GM21515 (cell line): Measurements from ENCODE around the gene HNRNPF.
"Not testable (repeated sequence)": the region's sequence is repeated elsewhere in the genome, so short reads cannot be mapped to it uniquely, and the experiment has no call there.

Experiments
- ATAC-seq: cut with Tn5 transposase; IDR thresholded peaks from one replicate; pipeline ENCODE4 v1.9.1; 2021; ENCODE audit not compliant: unreplicated experiment

HNRNPF gene

DNA sequence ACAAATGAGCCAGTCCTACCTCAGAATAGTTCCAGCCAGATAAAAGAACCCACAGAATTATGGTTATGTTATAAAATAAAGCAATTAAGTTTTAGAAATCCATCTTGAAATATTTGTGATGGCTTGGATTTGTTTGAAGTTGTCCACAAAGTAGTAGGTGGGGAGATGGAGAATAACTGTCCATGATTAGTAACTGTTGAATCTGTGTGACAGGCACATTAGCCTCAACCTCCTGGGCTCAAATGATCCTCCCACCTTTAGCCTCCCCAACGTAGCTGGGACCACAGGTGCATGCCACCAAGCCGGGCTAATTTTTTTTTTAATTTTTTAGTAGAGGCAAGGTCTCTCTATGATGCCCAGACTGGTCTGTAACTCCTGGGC lies 10.1 kb downstream of the HNRNPF start:
- no peak for ATAC-seq

GRCh38 chr10:43396928-43397624 lies 11.9 kb downstream of the HNRNPF start:
- peak; percentile 79 for ATAC-seq

GRCh38 chr10:43396061-43396927 lies 12.7 kb downstream of the HNRNPF start:
- ATAC-seq = peak; percentile 50

DNA sequence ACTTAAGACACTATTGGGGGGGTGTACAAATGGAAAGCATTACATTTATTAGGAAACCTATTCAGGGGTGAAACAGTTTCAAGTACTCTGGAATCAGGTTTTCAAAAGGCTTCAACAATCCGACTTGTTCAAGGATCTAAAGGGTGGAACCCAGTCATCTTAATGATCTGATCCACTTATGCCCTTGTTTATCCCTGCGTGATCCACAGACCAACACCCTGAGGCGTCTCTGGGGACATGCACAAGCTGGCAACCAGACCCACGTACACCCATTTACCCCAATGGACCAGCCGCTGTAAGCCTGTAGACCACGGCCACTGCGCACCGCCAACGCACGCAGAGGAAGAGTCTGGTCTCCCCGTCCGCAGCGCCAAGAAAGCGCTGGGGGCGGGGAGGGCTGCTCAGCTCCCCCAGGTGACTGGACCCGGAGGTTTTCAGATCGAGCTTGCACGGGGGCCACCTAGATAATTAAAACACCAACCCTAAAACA lies 13.4 kb downstream of the HNRNPF start:
- ATAC-seq = no peak

- no peak for ATAC-seq
Measured at GRCh38 chr10:43394868-43395267, 14.1 kb downstream of the HNRNPF start.

GRCh38 chr10:43393606-43394360 lies 15.2 kb downstream of the HNRNPF start:
- no peak for ATAC-seq

- not testable (repeated sequence) for ATAC-seq
Measured at GRCh38 chr10:43393186-43393585, 15.8 kb downstream of the HNRNPF start.

DNA sequence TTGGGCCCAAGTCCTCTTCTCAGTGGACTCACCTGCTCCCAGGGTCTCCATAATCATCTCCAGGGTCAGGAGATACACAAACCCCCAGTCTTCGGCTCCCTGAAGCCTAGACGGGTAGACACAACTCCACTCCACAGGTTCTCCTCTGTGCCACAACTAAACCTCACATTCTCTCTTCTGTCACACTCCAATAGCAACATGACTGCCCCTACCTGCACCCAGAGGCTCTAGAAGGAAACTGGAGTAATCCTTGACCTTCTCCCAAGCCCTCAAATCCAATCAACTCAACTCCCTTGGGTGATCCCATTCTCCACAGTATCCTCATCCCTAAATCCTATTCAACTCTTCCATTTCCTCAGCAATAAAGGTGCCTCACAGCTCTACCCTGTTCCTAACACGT lies 16.2 kb downstream of the HNRNPF start:
- no peak for ATAC-seq

DNA sequence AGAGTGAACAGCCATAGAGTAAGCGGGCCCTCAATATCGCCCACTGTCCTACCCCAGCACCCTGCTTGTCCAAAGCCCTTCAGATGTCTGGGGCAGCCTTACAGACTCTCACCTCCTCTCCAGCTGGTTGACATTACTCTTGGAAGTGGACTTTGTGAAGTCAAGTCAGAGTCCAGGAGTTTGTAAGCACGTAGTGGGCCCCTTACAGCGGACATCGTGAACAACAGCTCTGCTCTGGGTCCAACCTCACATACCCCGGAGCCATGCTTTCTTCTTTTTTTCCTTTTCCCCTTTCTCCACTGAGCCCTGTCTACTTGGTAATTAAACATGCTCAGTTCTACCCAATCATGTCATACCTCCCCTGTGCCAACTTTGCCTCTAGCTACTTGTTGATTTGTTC lies 17.5 kb downstream of the HNRNPF start:
- ATAC-seq = no peak

- ATAC-seq = no peak
Measured at GRCh38 chr10:43390759-43391158, 18.2 kb downstream of the HNRNPF start.

DNA sequence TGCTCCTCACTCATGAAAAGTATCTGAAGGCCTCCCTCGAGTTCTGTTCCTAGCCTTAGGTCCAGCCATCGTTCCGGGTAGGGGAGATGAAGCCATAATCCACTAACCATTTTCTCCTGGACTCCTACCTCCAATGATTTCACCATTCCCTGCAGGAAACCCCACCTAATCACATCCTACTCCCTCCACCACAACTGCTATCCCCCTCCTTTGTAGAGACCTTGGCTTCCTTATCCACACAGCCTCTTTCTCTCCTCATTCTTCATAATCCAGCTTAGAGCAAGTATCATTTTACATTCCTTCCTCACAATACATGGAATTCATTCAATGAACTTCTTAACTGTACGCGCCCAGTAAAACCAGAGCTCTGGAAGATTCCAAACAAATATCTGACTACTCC lies 18.7 kb downstream of the HNRNPF start:
- no peak for ATAC-seq

- ATAC-seq = no peak
Measured at GRCh38 chr10:43389867-43390266, 19.1 kb downstream of the HNRNPF start.

GRCh38 chr10:43387678-43388032 lies 21.3 kb downstream of the HNRNPF start:
- ATAC-seq = no peak

GRCh38 chr10:43386981-43387677 lies 21.9 kb downstream of the HNRNPF start:
- no peak for ATAC-seq

DNA sequence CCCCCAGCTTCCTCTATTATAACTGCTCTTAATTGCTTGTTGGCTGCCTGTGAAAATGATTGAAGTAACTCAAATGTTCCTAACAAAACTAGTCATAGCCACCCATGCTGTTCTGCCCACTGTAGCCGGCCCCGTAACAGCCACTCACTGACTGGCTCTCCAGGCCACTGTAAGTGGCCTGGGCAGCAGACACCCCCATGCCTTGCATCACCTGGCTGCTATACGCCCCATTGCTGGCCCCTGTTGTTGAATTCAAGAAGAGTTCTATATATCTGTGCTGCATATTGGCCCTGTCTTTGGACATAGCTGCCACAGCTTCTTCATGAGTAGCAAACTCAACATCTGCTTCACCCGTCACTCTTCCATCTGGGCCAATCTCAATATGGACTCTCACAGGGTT lies 22.4 kb downstream of the HNRNPF start:
- no peak for ATAC-seq

GRCh38 chr10:43385412-43386004 lies 23.5 kb downstream of the HNRNPF start:
- ATAC-seq = no peak

DNA sequence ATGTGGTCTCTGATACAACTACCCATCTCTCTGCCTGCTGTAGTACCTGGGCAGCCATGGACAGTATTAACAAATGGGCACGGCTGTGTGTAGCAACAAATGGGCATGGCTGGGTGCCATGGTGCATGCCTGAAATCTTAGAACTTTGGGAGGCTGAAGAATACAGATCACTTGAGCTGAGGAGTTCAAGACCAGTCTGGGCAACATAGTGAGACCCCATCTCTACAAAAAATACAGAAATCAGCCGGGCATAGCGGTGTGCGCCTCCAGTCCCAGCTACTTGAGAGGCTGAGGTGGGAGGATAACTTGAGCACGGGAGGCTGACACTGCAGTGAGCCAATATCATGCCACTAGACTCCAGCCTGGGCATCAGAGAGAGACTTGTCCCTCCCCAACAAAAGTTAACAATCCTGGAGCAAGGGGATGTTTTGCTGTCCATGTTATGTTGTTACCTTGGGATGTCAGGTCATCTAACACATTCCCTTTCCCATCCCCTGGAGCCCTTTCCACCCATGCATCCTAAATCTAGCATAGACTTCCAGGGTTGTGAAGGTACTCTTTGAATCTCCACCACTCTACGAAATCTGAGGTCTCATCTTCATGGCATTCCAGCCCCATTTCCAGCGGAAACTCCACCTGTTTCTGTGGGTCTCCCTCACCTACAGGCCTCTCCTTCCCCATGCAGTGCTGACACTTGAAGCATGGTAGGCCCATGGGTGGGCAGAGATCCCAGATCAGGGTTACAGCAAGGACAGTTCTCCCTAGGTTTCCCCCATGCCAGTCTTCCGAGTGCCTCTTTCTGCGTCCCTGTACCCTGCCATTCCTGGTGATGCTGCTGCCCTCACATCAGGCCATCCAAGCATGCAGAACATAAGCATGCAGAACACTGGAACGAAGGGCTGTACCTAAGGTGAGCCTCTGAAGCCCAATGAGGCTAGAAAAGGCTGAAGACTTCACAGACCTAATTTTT lies 24.4 kb downstream of the HNRNPF start:
- no peak for ATAC-seq

GRCh38 chr10:43383204-43383971 lies 25.6 kb downstream of the HNRNPF start:
- ATAC-seq = no peak
